ENCODE measurements around the gene NFATC1. TPM values are rescaled to one million over a fixed set of nuclear protein-coding genes. Genes with fewer than 3 reads are reported as not detected.
A peak's percentile ranks its signal among the peaks of the same experiment; 100 is the strongest.

NFATC1 gene
- total RNA-seq, 1 experiment from 2014 or later: 1.8 TPM

DNA sequence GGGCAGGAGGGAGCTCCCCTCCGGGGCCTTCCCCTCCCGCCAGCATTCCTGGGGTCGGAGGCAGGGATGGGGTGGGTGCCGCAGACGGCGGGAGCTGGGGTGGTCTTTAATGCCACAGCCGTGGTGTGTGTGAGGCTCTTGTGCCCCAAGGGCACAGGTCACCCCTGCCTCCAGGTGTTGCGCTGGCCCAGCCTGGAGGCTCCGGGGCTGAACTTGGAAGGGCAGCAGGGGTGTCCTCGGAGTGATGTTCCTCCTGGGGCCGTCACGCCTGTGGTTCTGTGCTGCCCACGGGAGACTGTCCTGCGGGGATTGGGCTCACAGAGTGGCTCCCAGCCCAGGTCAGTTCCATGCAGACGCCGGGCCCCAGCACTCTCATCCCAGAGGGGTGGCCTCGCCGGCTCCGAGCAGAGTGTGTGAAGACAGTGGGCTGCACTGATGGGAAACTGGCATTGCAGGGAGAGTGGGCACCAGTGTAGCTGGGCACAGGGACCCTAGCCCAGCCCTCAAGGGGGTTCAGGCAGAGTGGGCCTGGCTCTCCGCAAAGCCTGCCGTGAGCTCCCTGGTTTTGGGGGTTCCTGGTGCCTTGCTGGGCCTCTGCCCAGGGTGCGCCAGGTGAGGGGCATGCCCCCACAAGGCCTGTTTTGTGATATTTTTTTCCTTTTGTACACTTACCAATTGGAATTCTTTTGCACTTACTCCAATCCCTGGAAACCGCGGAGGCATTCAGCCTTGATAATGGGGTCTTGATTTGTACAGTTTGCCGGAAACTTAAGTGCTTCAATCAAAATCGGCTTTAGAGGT, 56.7 kb downstream of the NFATC1 start:
- DNase-seq (ENCODE audit: extremely low read depth, low read depth): no peak

DNA sequence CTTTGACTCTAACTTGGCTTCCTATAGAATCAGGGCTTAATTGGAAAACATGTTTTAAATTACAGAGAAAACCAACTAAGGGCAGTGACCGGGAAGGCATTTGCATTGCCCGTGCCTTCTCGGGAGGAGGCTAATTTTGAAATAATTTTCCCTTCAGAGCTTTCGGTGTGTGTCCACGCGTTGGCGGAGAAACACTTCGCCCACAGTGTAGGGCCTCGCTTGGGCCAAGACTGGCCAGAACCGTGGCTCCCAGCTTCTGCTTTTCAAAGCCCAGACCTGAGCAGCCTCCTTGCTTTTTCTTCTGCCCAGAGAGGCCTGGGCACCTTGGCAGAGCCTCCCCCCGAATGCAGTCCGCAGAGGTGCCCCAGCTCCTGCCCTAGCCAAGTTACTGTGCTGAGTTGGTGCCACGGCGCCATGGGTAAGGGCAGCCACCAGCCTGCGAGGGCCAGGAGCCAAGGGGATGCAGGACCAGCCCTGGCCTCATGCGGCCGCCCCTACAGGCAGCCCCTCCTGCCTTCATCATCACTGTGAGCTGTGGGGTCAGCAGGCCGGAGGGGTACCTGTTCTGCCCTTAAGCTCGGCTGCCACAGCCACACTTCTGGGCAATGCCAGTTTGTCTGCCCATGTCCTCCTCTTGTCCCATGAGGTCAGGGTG, 57.4 kb downstream of the NFATC1 start:
- DNase-seq (ENCODE audit: extremely low read depth, low read depth): no peak

DNA sequence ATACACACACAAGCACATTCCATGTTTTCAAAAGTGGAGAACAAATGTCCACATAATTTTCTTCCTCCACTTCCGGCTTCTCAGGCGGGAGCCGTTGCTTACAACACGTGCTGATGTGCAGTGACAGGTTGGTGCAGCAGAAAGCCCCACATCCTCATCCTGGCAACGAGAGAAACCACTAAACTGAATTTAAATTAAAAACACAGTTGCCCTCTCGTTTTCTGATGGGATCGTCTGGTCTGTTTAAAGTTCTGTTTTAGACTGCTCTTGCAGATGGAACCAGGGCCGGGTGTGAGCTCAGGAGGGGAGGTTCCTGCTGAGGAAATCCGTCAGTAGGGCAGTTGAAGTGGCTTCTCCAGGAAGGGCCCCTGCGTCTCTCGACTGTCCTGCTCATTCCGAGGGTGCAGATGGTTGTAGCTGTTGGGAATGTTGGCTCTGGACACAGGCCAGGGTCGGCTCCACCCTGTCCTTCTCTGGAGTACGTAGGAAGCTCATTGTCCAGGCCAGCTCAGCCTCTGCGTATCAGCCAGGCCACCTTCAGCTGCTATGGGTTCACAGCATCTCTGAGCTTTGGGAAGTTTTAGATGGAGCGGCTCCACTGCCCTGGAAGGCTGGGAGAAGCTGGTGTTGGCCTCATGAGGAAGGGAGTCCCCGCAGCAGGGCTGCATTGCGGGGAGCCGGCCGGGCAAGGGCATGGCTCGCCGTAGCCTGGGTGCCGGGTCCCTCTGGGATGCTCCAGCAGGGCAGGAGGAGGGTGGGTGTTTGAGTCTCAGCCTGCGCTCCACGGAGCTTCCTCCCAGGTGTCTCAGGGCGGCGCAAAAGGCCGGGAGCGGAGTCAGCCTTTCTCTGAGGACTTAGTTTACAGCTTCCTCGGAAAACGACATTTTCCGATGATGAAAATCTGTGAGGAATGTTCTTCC, 58.3 kb downstream of the NFATC1 start:
- DNase-seq (ENCODE audit: extremely low read depth, low read depth): no peak

DNA sequence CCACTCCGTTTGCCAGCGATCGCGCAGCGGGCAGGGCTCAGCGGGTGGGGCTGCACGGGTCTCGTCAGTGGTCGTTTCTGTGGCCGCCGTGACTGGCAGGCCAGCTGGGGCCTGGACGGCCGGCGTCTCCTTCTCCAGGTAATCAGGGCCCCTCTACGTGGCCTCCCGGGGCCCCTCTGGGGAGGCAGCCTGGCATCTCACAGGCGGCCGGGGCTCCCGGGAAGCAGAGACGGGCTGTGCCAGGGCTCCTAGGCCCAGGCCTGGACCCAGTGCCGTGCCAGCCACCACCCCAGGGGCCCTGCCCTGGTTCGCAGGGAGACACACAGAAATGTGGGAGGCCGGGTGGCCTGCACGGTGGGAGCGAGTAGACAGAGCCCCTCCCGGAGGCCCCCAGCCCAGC, 59.5 kb downstream of the NFATC1 start:
- DNase-seq (ENCODE audit: extremely low read depth, low read depth): no peak

DNA sequence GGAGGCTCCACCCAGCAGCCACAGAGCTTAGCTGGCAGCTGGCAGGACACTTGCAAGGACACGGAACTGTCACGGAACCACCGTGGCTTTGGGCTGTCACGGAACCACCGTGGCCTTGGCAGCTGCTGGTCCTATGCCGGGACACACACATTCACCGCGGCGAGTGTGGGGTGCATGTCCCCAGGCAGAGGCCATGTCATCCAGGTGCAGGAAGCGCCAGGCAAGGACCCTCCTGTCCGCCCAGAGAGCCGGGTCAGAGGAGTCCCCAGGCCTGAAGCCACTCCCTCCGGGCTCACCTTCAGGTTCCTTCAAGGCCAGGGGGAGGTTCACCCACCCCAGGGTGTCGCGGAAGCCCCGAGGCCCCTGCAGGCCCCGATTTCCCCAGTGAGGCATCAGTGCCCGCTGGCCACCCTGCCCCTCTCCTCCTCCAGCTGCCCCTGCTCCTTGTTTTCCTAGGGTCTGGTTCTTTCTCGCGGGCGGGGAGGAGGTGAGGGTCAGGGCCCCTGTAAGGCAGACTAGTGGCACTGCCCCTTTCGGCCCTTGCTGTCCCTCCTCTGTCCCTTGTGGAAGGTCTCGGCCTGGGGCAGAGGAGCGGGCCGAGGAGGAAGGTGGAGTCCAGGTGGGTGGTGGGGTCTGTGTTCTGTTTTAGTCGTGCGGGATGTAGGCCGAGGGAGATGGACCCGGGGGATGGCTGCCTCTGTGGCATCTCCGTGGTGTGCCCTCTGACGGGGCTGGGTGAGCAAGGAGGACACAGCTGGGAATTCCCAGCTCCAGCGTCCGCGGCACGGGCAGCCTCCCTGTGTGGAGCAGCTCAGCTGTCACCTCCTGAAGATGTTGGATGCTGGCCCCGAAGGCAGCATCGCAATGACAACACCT, 60.6 kb downstream of the NFATC1 start:
- no peak for DNase-seq (ENCODE audit: extremely low read depth, low read depth)

DNA sequence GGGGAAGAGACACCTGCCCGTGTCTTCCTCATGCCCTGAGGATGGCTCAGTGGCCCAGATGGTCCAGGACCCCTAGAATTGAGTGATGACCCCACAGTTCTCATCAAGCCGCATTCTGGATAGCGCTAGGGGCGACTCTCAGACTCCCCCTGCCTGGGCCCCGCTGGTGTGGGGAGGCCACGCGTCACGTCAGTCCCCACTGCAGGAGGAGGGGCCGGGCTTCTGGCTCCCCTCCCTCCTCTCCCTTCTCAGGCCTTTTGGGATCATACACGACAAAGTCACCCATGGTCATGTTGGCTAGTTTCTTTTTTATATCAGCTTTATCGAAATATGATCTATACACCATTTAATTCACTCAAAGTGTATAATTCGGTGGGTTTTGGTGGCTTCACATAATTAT, 61.5 kb downstream of the NFATC1 start:
- no peak for DNase-seq (ENCODE audit: extremely low read depth, low read depth)

DNA sequence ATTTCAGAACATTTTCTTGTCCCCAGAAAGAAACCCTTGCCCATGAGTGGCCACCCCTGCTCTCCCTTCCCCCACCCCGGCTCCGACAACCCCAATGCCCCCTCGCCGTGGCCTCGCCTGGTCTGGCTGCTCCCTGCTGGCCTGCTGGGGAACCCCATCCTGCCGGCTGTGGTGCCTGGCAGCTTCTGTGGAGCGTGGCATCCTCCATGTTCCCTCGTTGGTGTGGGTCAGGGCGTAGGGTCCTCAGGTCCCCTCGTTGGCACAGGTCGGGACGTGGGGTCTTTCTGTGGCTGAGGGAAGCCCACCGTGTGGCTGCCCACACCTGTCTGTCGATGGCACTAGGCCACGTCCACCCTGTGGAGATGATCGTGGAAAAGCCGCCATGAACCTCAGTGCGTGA, 61.9 kb downstream of the NFATC1 start:
- no peak for DNase-seq (ENCODE audit: extremely low read depth, low read depth)

DNA sequence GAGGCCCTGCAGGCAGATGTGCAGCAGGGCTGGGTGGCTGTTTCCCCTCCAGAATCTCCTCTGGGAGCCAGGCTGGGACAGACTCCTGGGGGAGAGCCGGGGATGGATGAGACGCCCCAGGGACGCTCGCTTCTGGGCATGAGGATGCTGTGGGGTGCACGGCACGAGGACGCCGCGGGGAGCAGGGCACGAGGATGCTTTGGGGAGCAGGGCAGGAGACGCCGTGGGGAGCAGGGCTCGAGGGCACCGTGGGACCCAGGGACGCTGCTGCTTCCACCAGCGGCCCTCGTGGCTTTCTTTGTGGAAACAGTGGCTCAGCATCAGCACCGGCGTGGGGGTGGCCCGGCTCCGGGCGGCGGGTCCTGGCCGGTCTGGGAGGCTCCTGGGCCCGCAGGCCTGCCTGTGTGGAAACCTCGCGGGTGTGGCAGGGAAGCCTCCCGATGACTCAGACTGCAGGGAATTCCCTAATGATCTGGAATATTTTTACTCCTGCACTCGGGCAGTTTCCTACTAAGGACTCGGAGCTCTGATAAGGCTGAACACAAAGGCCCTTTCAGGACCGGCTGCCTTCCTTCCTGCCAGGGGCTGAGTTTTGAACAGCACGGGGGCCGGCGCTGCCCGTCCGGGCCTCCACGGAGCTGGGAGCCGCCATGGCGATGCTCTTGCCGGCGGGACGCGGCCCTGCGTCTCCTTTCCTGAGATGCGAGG, 62.6 kb downstream of the NFATC1 start:
- peak; percentile 57 for DNase-seq (ENCODE audit: extremely low read depth, low read depth)

DNA sequence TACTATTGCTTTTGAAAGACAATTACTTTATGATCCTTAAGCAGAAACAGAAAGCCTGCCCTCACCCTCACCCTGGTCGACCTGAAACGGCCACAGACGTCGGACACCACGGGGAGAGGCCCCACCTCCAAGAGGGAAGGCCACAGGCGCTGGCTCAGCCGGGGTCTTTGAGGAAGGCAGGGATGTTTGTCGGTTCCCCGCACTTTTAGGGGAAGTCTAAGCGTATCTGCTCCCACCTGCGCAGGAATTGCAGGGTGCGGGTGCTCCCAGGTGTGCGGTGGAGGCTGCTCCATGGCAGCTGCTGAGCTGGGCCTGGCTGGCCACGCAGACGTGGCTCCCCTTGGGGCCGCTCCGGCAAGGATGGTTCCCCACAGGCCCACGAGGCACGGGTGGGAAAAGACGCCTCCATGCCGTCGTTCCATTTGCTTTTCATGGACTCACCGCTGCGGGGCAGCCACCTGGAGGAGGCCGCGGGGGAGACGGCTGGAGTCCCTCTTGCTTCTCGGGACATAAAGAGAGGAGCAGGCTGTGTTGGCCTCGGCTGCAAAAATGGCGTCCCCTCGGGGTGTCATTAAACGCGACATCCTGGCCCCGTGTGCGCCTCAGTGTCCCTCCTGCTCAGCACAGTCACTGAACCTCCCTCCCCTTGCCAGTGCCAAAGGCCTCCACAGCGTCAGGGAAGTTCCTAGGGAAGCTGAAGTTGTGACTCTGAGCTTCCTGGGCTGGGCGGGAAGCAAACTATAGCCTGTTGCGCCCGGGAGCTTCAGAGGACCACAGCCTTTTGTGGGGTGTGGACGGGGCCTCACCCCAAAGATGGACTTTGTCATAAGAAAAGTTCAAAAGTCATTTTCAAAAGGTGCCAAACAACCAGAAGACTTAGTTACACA, 63.4 kb downstream of the NFATC1 start:
- no peak for DNase-seq (ENCODE audit: extremely low read depth, low read depth)

DNA sequence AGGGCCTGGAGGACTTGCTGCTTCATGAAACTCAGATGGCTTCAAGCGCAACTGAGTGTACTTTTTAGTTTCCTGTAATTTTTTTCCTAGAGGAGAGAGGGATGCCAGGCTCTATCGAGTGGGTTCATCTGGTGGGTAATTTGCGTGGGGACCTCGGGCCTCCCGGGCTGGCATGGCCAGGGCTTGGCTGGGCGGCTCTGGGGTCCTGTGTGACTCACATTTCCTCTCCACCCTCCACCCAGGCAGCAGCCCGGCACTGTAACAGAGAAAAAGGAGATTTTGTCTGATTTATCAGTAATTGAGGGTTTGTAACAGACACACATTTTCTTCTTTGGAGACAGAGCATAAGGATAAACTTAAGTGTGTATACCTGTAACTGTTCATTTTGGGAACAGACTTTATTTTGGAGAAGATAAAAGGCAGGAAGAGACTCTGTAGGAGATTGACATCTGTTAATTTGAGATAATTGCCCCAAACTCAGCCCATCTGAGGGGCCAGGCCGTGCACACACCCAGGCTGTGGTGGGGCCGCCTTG, 64.3 kb downstream of the NFATC1 start:
- no peak for DNase-seq (ENCODE audit: extremely low read depth, low read depth)

DNA sequence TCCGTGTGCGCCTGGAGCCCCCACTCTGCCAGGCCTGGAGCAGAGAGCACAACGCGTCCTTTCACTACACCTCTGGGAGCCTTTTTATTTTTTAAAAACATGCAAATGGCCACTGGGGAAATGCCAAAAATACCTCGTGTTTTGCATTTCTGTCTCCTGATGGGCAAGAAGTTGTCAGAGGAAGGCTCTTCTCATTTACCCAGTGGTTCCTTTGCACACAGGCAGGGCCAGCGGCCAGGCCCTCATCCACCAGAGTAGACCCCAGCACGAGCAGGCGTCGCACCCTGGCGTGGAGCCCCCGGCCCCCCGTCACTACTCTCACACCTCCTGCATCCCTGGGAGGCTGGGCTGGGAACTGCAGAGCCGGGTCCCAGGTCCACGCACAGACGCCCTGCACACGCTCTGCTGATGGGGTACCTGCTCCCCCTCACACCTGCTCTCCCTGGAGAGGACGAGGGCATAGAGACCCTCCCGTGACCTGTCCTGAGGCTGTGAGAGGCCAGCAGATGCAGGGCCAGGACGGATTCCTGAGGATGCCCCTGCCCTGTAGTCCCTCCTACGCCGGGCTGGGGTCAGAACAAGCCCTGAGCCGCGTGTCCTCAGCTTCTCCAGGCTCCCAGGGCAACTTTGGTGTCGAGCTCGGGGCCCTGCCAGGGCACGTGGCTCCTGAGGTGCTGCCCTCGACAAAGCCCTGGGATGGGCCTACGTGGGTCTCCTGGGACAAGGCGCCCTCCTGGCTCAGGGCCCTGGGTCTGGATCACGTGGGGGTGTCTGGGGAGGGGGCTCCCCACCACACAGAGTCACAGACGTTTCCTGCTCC, 65.0 kb downstream of the NFATC1 start:
- no peak for DNase-seq (ENCODE audit: extremely low read depth, low read depth)

DNA sequence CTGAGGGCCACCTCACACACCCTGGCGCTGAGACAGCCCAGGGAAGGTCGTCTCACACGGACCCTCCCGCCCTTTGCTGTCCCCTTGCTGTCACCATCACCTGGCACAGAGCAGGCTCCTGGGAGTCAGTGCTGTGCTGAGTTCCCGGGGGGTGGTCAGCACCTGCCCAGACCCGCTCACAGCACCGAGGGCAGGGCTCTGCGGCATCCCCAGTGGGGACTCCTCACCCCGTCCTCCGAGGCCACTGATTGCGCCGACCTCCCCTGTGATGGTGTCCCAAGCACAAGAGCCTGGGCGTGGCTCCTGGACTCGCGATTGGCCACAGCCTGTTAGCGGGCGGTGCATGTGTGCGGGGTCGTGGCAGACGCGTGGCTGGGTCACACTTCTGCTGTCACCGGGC, 65.9 kb downstream of the NFATC1 start:
- no peak for DNase-seq (ENCODE audit: extremely low read depth, low read depth)

DNA sequence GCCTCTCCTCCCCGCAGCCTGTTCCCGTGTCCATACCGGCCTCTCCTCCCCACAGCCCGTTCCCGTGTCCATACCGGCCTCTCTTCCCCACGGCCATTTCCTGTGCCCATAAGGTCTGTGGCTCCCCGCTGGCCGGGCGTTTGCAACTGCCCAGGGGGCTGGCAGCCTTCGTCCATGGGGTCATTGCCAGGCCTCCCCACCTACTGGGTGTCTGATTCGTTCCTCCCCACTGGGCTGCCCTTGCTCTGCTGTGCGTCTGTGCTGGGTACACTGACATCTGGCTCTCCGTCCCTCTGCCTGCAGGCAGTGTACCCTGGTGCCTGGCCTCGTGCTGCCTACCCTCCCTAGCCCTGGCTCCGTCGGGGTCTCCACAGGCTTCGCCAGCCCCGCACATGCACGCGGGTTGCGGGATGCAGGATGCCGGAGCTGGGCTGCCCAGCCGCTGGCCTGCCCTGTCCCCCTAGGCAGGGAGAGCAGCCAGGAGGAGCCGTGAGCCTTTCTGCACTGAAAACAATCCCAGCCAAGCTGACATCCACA, 67.8 kb downstream of the NFATC1 start:
- no peak for DNase-seq (ENCODE audit: extremely low read depth, low read depth)

DNA sequence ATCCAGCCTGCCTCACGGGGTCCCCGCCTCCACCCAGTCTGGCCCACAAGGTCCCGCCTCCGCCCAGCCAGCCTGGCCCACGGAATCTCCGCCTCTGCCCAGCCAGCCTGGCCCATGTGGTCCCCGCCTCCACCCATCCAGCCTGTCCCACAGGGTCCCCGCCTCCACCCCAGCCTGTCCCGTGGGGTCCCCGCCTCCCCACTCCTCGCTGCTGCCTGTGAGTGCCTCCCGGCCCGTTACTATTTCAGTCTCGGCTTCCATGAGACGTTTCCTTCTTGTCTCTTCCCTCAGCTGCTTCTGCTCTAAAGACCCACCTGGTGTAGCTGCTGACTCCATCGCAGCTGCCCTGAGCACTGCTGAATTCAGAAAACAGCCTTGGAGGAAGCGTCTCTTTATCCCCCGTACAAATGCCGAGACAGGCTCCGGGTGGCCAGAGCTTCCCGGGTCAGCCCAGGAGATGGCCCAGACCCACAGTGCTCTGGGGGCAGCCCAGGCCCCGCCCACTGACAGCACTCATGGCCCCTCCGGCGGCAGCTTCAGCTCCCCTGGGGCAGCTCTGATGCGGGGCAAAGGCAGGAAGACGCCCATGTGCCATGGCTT, 69.8 kb downstream of the NFATC1 start:
- DNase-seq (ENCODE audit: extremely low read depth, low read depth): no peak

DNA sequence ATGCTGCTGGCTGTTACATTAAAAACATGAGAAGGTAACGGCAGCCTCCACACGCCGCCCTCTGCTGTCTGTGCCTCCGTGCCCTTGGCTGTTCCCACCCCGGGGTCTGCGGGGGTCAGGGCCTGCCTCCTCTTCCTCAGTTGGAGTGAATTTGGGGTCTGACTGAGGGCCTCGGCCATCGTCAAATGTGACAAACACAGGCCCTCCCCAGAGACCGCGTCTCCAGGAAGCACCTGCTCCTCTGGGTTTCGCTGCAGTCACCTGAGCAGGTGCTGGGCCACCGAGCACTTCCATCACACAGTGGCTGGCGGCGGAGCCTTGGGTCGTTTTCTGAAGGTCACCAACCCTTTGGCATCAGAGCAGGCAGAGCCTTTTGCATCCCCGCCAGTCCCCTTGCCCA, 70.9 kb downstream of the NFATC1 start:
- DNase-seq (ENCODE audit: extremely low read depth, low read depth): no peak

DNA sequence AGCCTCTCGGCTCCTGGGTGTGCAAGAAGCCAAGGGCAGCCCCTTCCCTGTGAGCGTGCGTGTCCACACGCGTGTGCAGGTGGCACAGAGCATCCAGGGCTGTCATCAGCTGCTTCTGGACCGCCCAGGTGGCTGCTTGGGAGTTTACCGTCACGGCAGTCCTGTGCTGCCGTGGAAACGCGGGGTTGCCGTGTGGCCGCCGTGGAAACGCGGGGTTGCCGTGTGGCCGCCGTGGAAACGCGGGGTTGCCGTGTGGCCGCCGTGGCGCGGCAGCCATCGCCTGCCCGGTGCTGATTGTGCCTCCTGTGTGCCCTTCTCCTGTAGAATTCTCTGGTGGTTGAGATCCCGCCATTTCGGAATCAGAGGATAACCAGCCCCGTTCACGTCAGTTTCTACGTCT, 71.4 kb downstream of the NFATC1 start:
- DNase-seq (ENCODE audit: extremely low read depth, low read depth): no peak
